ENCODE measurements around the gene MUC12. TPM values are rescaled to one million over a fixed set of nuclear protein-coding genes. Genes with fewer than 3 reads are reported as not detected.

Gene MUC12
- total RNA-seq, 1 experiment from 2014 or later = 11.5 TPM

GRCh38 chr7:101021703-101022102 is 52.3 kb downstream of the MUC12 start:
- H3K4me1 Mint-ChIP-seq = peaks cover 8 to 14% of the 10 kb centered on the region in 2 experiments
- no peak overlapping the region for H3K4me2 ChIP-seq (ENCODE audit: insufficient read depth, insufficient read length, low read length)
- H3K27ac Mint-ChIP-seq = peak overlapping the region in 1 of 3 experiments; percentile 64; a peak in 1 of 7 replicates
- no peak for TF ChIP-seq CTCF (conservative IDR thresholded peaks at IDR 0.05)
- H3K4me1 ChIP-seq (ENCODE audit: insufficient read depth, low read length) = no peaks in the 10 kb centered on the region
- H3K79me2 ChIP-seq (ENCODE audit: insufficient read depth, low read length) = no peaks in the 10 kb centered on the region
- H3K27ac ChIP-seq (ENCODE audit: insufficient read length, low read depth, low read length) = no peak overlapping the region
- no CpG with 5 or more reads among the region's 3 CpGs for WGBS (ENCODE audit: extremely low coverage, insufficient read length, low lambda C conversion rate)
- peaks cover 0 to 2% of the 10 kb centered on the region in 2 experiments; a peak in 2 of 5 replicates for H3K9me3 Mint-ChIP-seq
- H3K23me2 ChIP-seq (ENCODE audit: insufficient read length, low read depth, low read length, poor library complexity, severe bottlenecking) = peaks cover 9% of the 10 kb centered on the region
- H3K79me1 ChIP-seq (ENCODE audit: insufficient read depth, low read depth, low read length, poor library complexity, severe bottlenecking) = no peaks in the 10 kb centered on the region
- H3K27me3 ChIP-seq (ENCODE audit: insufficient read depth, low read length) = no peaks in the 10 kb centered on the region
- H2BK12ac ChIP-seq (ENCODE audit: insufficient read length, low read depth, low read length) = no peak overlapping the region
- no peak overlapping the region for H4K8ac ChIP-seq (replicated peaks; ENCODE audit: insufficient read length, low read depth, low read length)
- H3K14ac ChIP-seq (ENCODE audit: insufficient read depth, low read length) = no peak overlapping the region
- no peak overlapping the region for H4K91ac ChIP-seq (ENCODE audit: insufficient read length, low read depth, low read length)
- no peak overlapping the region for H2BK5ac ChIP-seq (ENCODE audit: insufficient read length, low read length)
- H3K9me3 ChIP-seq (ENCODE audit: control insufficient read depth, low read depth, low read length) = no peaks in the 10 kb centered on the region
- H4K20me1 ChIP-seq (ENCODE audit: control insufficient read depth, insufficient read depth, insufficient read length) = no peaks in the 10 kb centered on the region
- no peak overlapping the region for H2BK120ac ChIP-seq (ENCODE audit: low read depth, low read length, poor library complexity, severe bottlenecking)
- peaks cover 6% of the 10 kb centered on the region for H3K27me3 Mint-ChIP-seq (ENCODE audit: low read depth)
- H3K4me3 Mint-ChIP-seq = no peak overlapping the region; a peak in 1 of 5 replicates
- H2AK5ac ChIP-seq (ENCODE audit: insufficient read length, low read length) = no peak overlapping the region
- H4K5ac ChIP-seq (ENCODE audit: insufficient read length, low read depth, low read length) = no peak overlapping the region
- H2BK15ac ChIP-seq (ENCODE audit: low read depth, low read length) = no peak overlapping the region
- no peak overlapping the region for H3K23ac ChIP-seq (ENCODE audit: insufficient read length, low read depth, low read length)
- H3K56ac ChIP-seq (ENCODE audit: insufficient read length, low read depth, low read length) = no peak overlapping the region
- no peak overlapping the region for H3K4ac ChIP-seq (ENCODE audit: low read depth, low read length)
- H3K9ac ChIP-seq (ENCODE audit: extremely low read depth, insufficient read length, low read length) = no peak overlapping the region
- no peak overlapping the region for H3K18ac ChIP-seq (ENCODE audit: insufficient read length, low read depth, low read length)
- H3K36me3 Mint-ChIP-seq (ENCODE audit: insufficient read depth in 1 of 3, low read depth in 3 of 3) = no peaks in the 10 kb centered on the region
- no peak overlapping the region for H3T11ph ChIP-seq (ENCODE audit: low read length)
- H2BK20ac ChIP-seq (ENCODE audit: low read depth, low read length, poor library complexity, severe bottlenecking) = no peak overlapping the region
- no peak overlapping the region for H2AFZ ChIP-seq (ENCODE audit: low read length)
- DNase-seq = no peak

Measured in H9 (cell line).